Measurements from ENCODE around the gene OGFOD3.

GRCh38 chr17:82419540-82419939 lies 1.2 kb upstream of the OGFOD3 start:
- TF ChIP-seq, protein P1, sequence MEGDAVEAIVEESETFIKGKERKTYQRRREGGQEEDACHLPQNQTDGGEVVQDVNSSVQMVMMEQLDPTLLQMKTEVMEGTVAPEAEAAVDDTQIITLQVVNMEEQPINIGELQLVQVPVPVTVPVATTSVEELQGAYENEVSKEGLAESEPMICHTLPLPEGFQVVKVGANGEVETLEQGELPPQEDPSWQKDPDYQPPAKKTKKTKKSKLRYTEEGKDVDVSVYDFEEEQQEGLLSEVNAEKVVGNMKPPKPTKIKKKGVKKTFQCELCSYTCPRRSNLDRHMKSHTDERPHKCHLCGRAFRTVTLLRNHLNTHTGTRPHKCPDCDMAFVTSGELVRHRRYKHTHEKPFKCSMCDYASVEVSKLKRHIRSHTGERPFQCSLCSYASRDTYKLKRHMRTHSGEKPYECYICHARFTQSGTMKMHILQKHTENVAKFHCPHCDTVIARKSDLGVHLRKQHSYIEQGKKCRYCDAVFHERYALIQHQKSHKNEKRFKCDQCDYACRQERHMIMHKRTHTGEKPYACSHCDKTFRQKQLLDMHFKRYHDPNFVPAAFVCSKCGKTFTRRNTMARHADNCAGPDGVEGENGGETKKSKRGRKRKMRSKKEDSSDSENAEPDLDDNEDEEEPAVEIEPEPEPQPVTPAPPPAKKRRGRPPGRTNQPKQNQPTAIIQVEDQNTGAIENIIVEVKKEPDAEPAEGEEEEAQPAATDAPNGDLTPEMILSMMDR (IDR thresholded peaks at IDR 0.05), result no peak
- TF ChIP-seq POLR2A (IDR thresholded peaks at IDR 0.05) (no peak), POLR2AphosphoS5 (IDR thresholded peaks at IDR 0.05) (no peak), EP300 (IDR thresholded peaks at IDR 0.05; ENCODE audit: low read depth) (no peak)

Measured in transverse colon (tissue), 4 donors.